Smooth muscle cell (in vitro differentiated cells): ENCODE results near the gene PICK1. TPM values are rescaled to one million over a fixed set of nuclear protein-coding genes. Genes with fewer than 3 reads are reported as not detected.

Experiments used
- DNase-seq: peaks from one replicate; lab custom pipeline; 2025; ENCODE audit not compliant: unreplicated experiment; lab: John Stamatoyannopoulos, UW
- H2AFZ ChIP-seq: fragments of 200-600 bp; sonication (generic); 2 replicates; pipeline ENCODE4 v1.6.0; 2016; ENCODE audit warnings: antibody characterized with exemption, low read depth, mild to moderate bottlenecking
- H3F3A ChIP-seq: fragments of 200-600 bp; sonication (generic); 2 replicates; pipeline ENCODE4 v1.6.0; 2017; ENCODE audit warnings: antibody characterized with exemption, low read depth
- H3K27ac ChIP-seq: fragments of 200-600 bp; sonication (generic); 2 replicates; pipeline ENCODE4 v1.5.1; 2016; ENCODE audit warnings: low read depth, mild to moderate bottlenecking
- H3K27me3 ChIP-seq: fragments of 200-600 bp; sonication (generic); 2 replicates; pipeline ENCODE4 v1.6.1; 2016; ENCODE audit warnings: low read depth, mild to moderate bottlenecking
- H3K36me3 ChIP-seq: fragments of 200-600 bp; sonication (generic); 2 replicates; pipeline ENCODE4 v1.5.1; 2016; ENCODE audit warnings: low read depth
- H3K4me1 ChIP-seq: fragments of 200-600 bp; sonication (generic); 2 replicates; pipeline ENCODE4 v1.5.1; 2016; ENCODE audit warnings: low read depth
- H3K4me2 ChIP-seq: fragments of 200-600 bp; sonication (generic); 2 replicates; pipeline ENCODE4 v1.6.0; 2016; ENCODE audit warnings: mild to moderate bottlenecking
- H3K4me3 ChIP-seq: fragments of 200-600 bp; sonication (generic); 2 replicates; pipeline ENCODE4 v1.5.1; 2016; ENCODE audit warnings: mild to moderate bottlenecking
- H3K79me2 ChIP-seq: fragments of 200-600 bp; sonication (generic); 2 replicates; pipeline ENCODE4 v1.6.0; 2016; ENCODE audit warnings: low read depth, mild to moderate bottlenecking
- H3K9ac ChIP-seq: fragments of 200-600 bp; sonication (generic); 2 replicates; pipeline ENCODE4 v1.6.0; 2016; ENCODE audit warnings: low read depth
- H3K9me3 ChIP-seq: fragments of 200-600 bp; sonication (generic); replicated peaks from 2 replicates; pipeline ENCODE4 v1.5.1; 2016; ENCODE audit warnings: low read depth
- H4K20me1 ChIP-seq: fragments of 200-600 bp; sonication (generic); 2 replicates; pipeline ENCODE4 v1.6.0; 2016; ENCODE audit warnings: low read depth
- WGBS: methylation state at CpG from one replicate; pipeline ENCODE4 v1.1.7; 2016; ENCODE audit warnings: low lambda C conversion rate; 5-methylcytosine and 5-hydroxymethylcytosine counted together
- polyA plus RNA-seq: library from polyadenylated mRNA; unstranded; fragments of >200 nt; fragmentation: Nextera tagmentation; extraction: Ambion mirVana; gene quantifications from 2 replicates; pipeline ENCODE4 v1.2.1, GENCODE V29; 2016
- total RNA-seq: library from RNA; depleted of rRNA; stranded (reverse); fragments of >200 nt; gene quantifications from 2 replicates; pipeline ENCODE4 v1.2.3, GENCODE V29; 2014
- TF ChIP-seq, protein P1 (sequence below): fragments of 200-600 bp; sonication (generic); IDR thresholded peaks from 2 replicates; pipeline ENCODE4 v1.5.1; 2017; ENCODE audit warnings: borderline replicate concordance, mild to moderate bottlenecking, antibody characterized with exemption; ENCODE audit not compliant: insufficient read depth, poor library complexity, severe bottlenecking

Gene PICK1
- total and polyA plus RNA-seq, 2 experiments from 2014 or later: 8.8 to 17.5 TPM

DNA sequence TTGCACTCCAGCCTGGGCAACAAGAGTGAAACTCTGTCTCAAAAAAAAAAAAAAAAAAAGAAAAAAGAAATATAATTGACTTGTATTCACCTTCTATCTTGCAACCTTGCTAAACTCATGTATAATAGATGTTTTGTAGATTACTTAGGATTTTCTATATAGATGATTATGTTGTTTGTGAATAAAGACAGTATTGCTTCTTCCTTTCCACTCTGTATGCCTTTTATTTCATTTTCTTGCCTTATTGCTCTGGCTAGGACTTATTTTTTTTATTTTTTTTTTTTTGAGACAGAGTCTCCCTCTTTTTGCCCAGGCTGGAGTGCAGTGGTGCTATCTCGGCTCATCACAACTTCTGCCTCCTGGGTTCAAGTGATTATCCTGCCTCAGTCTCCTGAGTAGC lies 43.1 kb upstream of the PICK1 start:
- H3K27me3 ChIP-seq: no peaks in the 10 kb centered on the region
- no peaks in the 10 kb centered on the region for H4K20me1 ChIP-seq
- no peak overlapping the region for H3K4me3 ChIP-seq
- 100% methylated on average over 1 of the region's 1 CpG for whole genome bisulfite sequencing
- no peak overlapping the region for H2AFZ ChIP-seq
- H3K4me2 ChIP-seq: no peak overlapping the region
- DNase-seq: no peak
- no peak overlapping the region for H3K27ac ChIP-seq
- H3K4me1 ChIP-seq: peaks cover 13% of the 10 kb centered on the region
- H3K79me2 ChIP-seq: no peaks in the 10 kb centered on the region
- TF ChIP-seq, protein P1, sequence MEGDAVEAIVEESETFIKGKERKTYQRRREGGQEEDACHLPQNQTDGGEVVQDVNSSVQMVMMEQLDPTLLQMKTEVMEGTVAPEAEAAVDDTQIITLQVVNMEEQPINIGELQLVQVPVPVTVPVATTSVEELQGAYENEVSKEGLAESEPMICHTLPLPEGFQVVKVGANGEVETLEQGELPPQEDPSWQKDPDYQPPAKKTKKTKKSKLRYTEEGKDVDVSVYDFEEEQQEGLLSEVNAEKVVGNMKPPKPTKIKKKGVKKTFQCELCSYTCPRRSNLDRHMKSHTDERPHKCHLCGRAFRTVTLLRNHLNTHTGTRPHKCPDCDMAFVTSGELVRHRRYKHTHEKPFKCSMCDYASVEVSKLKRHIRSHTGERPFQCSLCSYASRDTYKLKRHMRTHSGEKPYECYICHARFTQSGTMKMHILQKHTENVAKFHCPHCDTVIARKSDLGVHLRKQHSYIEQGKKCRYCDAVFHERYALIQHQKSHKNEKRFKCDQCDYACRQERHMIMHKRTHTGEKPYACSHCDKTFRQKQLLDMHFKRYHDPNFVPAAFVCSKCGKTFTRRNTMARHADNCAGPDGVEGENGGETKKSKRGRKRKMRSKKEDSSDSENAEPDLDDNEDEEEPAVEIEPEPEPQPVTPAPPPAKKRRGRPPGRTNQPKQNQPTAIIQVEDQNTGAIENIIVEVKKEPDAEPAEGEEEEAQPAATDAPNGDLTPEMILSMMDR: no peak
- no peaks in the 10 kb centered on the region for H3K9me3 ChIP-seq
- H3F3A ChIP-seq: no peaks in the 10 kb centered on the region
- no peaks in the 10 kb centered on the region for H3K36me3 ChIP-seq
- H3K9ac ChIP-seq: no peak overlapping the region

DNA sequence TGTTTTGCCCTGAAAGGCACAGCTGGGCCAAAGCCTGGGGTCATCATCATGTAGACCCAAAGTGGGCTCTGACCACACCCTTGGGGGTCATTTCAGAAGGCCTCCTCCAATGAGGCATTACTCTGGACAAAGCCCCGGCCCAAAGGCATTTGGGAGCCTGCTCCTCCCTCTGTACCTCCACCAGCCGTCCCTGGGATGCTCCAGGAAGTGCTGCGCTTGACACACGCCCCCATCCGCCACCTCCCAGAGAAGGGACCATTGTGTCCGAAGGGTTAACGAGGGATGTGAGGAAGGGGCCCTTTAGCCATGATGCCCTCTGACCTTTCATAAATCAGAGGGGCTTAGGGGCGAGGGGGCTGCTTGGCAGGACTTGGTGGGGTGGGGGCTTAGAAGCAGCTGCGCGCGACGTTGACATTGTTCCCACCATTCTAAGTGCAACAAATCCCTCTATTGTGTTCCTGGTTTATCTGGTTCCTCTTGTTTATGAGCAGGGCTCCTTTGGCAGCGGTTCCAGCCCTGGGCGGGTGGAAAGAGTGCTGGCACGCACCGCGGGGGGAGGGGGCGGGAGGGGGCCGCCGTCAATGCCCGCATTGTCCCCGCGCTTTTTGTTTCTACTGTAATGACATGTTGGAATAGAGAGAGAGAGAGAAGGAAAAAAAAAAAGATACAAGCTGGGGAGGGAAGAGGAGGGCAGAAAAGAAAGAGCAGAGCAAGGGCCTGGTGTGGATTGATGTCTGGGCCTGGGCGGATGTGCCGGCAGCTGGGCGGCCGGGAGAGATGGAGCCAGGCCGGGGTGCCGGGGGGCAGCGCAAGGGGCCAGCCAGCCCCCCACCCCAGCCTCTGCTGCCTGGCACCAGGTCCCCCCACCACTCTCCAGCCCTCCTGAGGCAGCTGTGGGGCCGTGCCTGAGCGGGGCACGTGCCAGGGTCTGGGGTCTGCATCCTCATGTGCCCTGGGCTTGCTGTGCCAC lies 40.7 kb upstream of the PICK1 start:
- H3K27ac ChIP-seq: no peak overlapping the region
- WGBS: 76% methylated on average over 27 of the region's 33 CpGs
- no peak overlapping the region for H3K4me3 ChIP-seq
- TF ChIP-seq, protein P1: no peak
- no peaks in the 10 kb centered on the region for H3K9me3 ChIP-seq
- H3K4me1 ChIP-seq: peaks cover 13% of the 10 kb centered on the region
- H3F3A ChIP-seq: no peaks in the 10 kb centered on the region
- no peak overlapping the region for H3K4me2 ChIP-seq
- no peaks in the 10 kb centered on the region for H4K20me1 ChIP-seq
- no peak overlapping the region for H3K9ac ChIP-seq
- H2AFZ ChIP-seq: no peak overlapping the region
- H3K79me2 ChIP-seq: no peaks in the 10 kb centered on the region
- no peak for DNase-seq
- H3K27me3 ChIP-seq: no peaks in the 10 kb centered on the region
- no peaks in the 10 kb centered on the region for H3K36me3 ChIP-seq

DNA sequence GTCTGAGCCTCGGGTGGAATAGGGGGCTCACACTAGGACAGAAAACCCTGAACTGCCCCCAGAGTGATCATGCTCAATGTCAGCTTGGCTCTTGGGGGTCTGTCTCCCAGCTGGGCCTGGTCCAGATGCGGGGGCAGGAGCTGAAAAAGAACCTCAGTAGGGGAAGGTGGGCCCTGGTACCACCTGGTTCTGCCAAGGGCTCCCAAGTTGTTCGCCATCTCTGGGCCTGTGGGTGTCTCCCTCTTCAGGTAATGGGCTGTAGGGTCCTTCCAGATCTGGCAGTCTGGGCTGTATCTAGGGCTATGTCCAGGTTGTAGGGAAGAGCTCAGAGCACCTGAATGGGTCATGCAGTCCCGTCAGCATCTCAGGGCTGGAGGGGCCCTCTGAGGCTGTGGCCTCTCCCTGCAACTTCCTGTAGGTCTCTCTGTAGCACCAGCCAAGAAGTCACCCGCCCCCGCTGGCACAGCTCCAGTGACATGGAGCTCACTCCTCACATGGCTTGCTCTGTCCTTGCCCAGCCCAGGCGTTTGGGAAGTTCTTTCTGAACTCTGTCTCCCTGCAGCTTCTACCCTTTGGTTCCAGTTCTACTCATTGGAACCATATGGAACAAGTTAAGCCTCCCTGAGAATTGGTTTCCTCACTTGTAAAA lies 39.8 kb upstream of the PICK1 start:
- no peak for DNase-seq
- Histone ChIP-seq H2AFZ (no peak overlapping the region), H3K27ac (no peak overlapping the region)

More for the DNA sequence above, 39.8 kb upstream of the PICK1 start:
- Histone ChIP-seq H3K4me3 (no peak overlapping the region), H4K20me1 (no peaks in the 10 kb centered on the region), H3K36me3 (no peaks in the 10 kb centered on the region), H3K9ac (no peak overlapping the region), H3K9me3 (no peaks in the 10 kb centered on the region), H3K4me1 (peaks cover 13% of the 10 kb centered on the region), H3K79me2 (no peaks in the 10 kb centered on the region), H3K4me2 (no peak overlapping the region), H3F3A (no peaks in the 10 kb centered on the region), H3K27me3 (no peaks in the 10 kb centered on the region)
- WGBS: 91% methylated on average over 7 of the region's 7 CpGs
- TF ChIP-seq, protein P1: no peak
